Motor neuron (in vitro differentiated cells): ENCODE measurements around the gene FRY. TPM values are rescaled to one million over a fixed set of nuclear protein-coding genes. Genes with fewer than 3 reads are reported as not detected.

Experiments
- ATAC-seq, 8 experiments: fragments of 200-7000 bp; cut with Tn5 transposase; replicated peaks in 6 of 8; 2 replicates each; pipeline ENCODE4 v1.8.0; 2021; ENCODE audit warnings: mild to moderate bottlenecking in 8 of 8, moderate library complexity in 8 of 8
- H3K27ac ChIP-seq, 2 donors: fragments of 250-450 bp; sonication (Bioruptor Pico); 2 replicates each; pipeline ENCODE4 v1.9.0; 2021; ENCODE audit warnings: antibody characterized with exemption in 2 of 2, mild to moderate bottlenecking in 2 of 2, moderate library complexity in 1 of 2
- H3K4me1 ChIP-seq, 2 donors: fragments of 250-450 bp; sonication (Bioruptor Pico); replicated peaks in 1 of 2; 2 replicates each; pipeline ENCODE4 v1.6.1; 2021; ENCODE audit warnings: antibody characterized with exemption in 2 of 2, mild to moderate bottlenecking in 2 of 2, moderate library complexity in 1 of 2
- H3K4me3 ChIP-seq, 5 donors: fragments of 250-450 bp; sonication (Bioruptor Pico); 2 replicates each; pipeline ENCODE4 v1.9.0; 2021; ENCODE audit warnings: antibody characterized with exemption in 5 of 5, mild to moderate bottlenecking in 5 of 5, moderate library complexity in 4 of 5
- WGBS, 10 experiments: fragments of 450-650 bp; shearing (Covaris generic); methylation state at CpG; one replicate each; pipeline ENCODE4 v1.0.0; 2022; 5-methylcytosine and 5-hydroxymethylcytosine counted together
- in situ Hi-C, 9 experiments: fragments of 400-800 bp; cut with MboI; loops; one replicate each; pipeline ENCODE4 v1.15.0; 2021; ENCODE audit warnings: low sequenced_read_pairs in 9 of 9, low pct_unique_long_range_greater_than_20kb in 2 of 9; ENCODE audit not compliant: unreplicated experiment in 9 of 9
- total RNA-seq, 8 experiments: library from RNA; unstranded; fragments of 300-600 nt; gene quantifications; 2 replicates each; pipeline versions ENCODE4 v1.2.3 to v1.2.4, GENCODE V29; 2022

The FRY gene
- total RNA-seq, 8 experiments from 2014 or later: 6.0 to 54.0 (median 35.7) TPM

DNA sequence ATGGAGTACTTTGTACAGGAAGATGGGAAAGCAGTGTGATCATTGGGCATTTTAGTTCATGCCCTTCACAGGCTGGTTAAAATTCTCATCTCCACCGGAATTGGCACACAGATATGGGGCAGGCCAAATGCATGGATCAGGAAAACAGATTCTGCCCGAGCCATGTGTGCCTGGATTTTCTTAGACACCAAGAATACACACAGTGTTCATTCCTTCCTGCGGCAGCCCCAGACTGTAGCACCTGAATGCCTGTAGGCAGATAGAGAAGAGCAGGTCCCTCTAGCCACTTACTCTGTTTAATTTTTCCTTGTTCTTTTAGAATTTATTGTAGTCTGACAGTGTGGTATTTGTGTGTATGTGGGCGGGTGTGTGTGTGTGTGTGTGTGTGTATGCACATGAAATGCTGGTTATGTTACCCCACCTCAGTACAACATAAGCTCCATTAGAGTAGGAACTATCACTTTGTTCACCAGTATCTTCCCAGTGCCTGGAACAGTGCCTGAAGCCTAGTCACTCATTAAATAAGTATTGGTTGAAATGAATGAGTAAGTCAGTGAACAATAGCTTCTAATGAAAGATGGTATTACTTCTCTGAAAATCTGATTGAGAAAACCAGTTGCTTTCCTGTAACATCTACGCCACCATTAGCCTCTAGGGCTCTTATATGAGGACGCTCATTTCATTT is 41.7 kb downstream of the FRY start:
- ATAC-seq: peak in 2 of 8 experiments; percentile 35 to 65

DNA sequence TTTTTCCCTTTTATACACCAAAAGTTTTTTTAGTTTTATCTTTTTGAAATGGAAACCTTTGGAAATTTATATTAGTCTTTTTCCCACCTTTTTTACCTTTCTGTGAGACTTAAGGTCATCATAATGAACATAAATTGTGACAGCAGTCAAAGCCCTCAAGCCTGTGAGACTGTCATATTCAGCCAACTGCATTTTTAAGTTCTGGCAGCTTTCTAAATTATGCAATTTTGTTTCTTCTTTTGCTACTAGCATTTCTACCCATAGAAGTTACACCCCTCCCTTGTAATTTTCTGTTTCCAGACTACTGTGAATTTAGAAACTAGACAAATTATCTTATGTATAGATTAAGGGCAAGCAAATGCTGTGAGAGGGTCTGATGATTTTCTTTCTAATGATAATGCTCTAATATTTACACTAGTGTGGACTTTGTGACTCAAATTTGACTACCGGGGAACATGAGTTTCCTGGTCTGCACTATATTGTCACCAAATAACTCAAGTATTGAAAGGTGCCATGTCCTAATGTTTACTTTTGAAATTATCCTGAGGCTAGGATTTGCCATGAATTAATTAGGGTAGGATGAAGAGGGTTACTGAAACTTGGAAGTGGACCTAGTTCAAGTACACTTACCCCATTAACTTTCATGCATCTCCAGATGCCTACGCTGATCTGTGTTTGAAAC is 43.7 kb downstream of the FRY start:
- 61 to 100% (median 96%) methylated on average over 1 to 2 of the region's 2 CpGs; no CpG with 5 or more reads in 2 of the 10 experiments for WGBS, 10 experiments
- Histone ChIP-seq H3K27ac (no peak overlapping the region), H3K4me3 (no peak overlapping the region), H3K4me1 (peaks cover 0 to 8% of the 10 kb centered on the region in 2 donors)
- peak in 2 of 8 experiments; percentile 59 to 61 for ATAC-seq
- in situ Hi-C loops: no loop called here

More for the DNA sequence above, 41.7 kb downstream of the FRY start:
- no peak overlapping the region for H3K27ac ChIP-seq
- in situ Hi-C loops: no loop called here
- peaks cover 0 to 8% of the 10 kb centered on the region in 2 donors for H3K4me1 ChIP-seq
- WGBS, 10 experiments: 70 to 100% (median 89%) methylated on average over 1 to 6 of the region's 6 CpGs; no CpG with 5 or more reads in 2 of the 10 experiments
- no peak overlapping the region for H3K4me3 ChIP-seq

DNA sequence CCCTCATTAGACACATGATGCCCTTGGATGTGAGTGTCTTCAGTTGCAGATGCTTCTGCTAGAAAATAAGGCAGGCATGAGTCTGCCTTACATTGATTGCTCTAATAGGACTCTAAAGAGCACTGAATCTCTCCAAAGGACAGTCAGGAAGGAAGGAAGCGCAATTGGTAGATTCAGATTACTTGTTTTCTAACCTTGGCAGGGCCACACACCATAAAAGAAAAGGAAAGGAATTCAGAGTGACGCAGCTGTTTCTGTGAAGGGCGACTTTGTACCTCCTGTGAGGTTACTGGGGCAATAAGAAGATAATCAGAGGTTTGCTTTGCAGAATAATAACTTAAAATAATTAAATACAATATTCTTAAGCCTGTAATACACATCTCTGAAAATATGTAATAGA is 48.0 kb downstream of the FRY start:
- in situ Hi-C loops: no loop called here
- WGBS, 10 experiments: 87 to 100% (median 92%) methylated on average over 1 to 3 of the region's 3 CpGs; no CpG with 5 or more reads in 1 of the 10 experiments
- Histone ChIP-seq H3K4me1 (peaks cover 0 to 18% of the 10 kb centered on the region in 2 donors), H3K4me3 (no peak overlapping the region), H3K27ac (no peak overlapping the region)
- no peak for ATAC-seq

DNA sequence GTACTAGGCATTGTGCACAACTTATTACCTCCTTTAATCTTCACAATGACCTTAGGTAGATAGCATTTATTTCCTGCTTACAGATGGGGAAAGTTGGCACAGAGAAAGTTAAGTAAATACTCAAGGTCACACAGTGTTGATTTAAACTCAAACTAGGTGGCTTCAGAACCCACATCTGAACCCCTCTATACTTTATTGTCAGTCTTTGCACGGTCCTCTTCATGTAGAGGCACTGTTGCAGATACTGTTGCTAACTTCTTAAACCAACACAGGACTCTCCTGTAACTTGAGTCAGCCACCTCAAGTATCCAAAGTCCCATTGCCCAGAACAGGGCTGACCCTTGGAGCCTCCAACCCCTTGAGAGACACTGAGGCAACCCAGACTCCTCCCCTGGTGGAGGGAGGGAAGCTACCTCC is 48.8 kb downstream of the FRY start:
- no peak for ATAC-seq
- WGBS, 10 experiments: 86 to 100% (median 100%) methylated on average over 1 of the region's 1 CpG; no CpG with 5 or more reads in 7 of the 10 experiments
- H3K4me3 ChIP-seq: no peak overlapping the region
- peaks cover 0 to 17% of the 10 kb centered on the region in 2 donors for H3K4me1 ChIP-seq
- no peak overlapping the region for H3K27ac ChIP-seq
- in situ Hi-C loops: no loop called here

DNA sequence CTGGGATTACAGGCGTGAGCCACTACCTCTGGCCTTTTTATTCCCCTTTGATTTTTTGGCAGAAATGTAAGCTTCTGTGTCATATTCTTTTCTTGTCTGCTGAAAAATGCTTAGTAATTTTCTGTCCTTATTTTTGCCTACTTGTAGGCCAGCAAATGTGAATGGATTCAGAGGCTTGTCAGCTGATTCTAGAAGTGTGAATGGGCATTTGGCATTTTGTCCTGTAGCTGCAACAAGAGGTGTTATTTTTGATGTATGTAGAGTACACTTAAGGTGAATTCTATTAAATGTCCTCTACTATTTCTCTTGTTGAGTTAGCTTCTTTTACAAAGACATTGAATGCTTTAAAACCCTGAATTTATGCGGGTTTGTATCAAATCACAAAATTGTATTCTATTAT is 50.0 kb downstream of the FRY start:
- in situ Hi-C loops: no loop called here
- H3K27ac ChIP-seq: no peak overlapping the region
- peaks cover 0 to 10% of the 10 kb centered on the region in 2 donors for H3K4me1 ChIP-seq
- ATAC-seq: no peak
- H3K4me3 ChIP-seq: no peak overlapping the region
- 73 to 100% (median 98%) methylated on average over 1 to 2 of the region's 2 CpGs; no CpG with 5 or more reads in 2 of the 10 experiments for WGBS, 10 experiments

DNA sequence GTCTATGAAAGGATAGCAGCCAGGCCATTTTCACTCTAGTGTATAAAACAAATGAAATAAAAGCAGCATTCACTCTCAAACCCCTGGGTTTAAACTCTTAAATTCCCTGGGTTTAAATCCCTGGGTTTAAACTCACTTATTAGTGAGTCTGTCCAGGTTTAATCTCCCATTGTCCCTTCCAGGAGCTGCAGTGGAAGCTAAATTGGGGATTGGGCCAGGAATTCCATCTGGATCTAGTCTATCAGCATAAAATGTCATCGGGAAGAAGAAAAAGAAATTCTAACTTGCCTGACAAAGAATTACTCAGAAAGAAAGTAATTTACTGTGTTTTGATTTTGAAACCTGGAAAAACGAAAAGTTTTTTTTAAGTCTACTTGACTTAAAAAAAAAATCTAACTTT is 54.8 kb downstream of the FRY start:
- in situ Hi-C loops: no loop called here
- no peak for ATAC-seq
- Histone ChIP-seq H3K4me3 (no peak overlapping the region), H3K4me1 (peaks cover 0 to 10% of the 10 kb centered on the region in 2 donors), H3K27ac (no peak overlapping the region)
- 0 to 100% (median 87%) methylated on average over 1 to 2 of the region's 2 CpGs; no CpG with 5 or more reads in 1 of the 10 experiments for WGBS, 10 experiments

DNA sequence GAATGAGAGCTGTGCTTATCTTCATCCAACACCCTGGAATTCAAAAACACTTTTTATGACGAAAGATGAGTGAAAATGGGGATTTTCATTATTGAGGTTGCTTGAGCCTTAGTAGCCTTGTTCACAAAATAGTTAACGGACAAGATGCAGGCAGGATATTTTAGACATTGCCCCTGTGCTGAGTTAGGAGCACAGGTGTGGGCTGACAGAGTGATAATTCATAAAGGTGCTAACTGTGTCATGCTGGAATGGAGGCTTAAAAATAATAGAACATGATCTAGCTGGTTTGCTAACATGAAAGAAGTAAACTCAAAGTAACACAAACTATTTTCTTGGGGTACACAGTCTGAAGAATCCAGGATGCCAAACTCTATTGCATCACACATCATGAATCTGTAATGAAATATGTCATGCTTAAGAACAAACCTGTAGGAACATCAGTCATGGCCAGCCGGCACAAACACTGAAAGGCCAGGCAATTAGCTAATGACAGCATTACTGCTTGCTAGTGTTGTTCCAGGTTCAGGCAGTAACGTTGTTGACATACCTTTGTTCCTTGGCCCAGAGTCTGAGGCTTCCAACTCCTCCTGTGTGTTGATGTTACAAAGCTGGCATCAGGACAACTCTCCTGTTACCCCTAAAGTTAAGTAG is 55.3 kb downstream of the FRY start:
- no peak overlapping the region for H3K4me3 ChIP-seq
- WGBS, 10 experiments: 22 to 100% (median 80%) methylated on average over 1 to 4 of the region's 4 CpGs; no CpG with 5 or more reads in 1 of the 10 experiments
- peak in 2 of 8 experiments; percentile 33 to 56 for ATAC-seq
- in situ Hi-C loops: no loop called here
- no peak overlapping the region for H3K27ac ChIP-seq
- H3K4me1 ChIP-seq: peaks cover 0 to 9% of the 10 kb centered on the region in 2 donors

DNA sequence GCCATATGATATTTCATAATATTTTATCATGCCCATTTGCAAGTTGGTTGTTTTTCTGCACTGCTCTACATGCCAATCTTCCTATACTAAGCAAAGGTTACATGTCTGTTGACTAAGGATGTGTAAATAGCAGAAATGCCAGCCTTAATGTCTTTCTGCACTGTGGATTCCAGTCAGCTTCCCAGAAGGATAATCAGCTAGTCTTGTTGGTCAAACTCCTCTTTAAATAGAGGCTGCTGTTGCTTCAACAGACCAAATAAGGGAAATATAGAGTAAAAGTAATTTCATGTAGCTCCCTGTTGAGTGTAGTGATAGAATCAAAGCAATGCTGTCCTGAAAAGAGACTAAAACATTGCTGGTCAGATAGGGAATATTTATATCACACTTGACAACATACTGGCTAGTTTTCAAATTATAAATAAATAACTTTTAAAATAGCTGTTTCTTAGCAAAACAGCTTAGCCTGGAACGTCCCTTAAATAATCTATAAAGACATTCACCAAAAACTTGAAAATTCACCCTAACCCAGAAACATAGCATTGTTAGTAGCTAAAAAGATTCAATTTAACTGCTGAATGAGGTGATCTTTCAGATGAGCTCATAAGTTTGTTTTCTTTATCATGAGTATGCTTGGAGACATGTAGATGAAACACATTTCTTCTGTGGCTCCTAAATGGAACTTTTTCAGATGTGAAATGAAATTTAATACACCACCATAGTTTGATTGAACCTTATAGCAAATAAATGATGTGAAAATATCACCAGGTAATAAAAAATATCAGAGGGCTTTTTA is 56.6 kb downstream of the FRY start:
- ATAC-seq: peak in 2 of 8 experiments; percentile 27 to 92
- Histone ChIP-seq H3K27ac (no peak overlapping the region), H3K4me3 (no peak overlapping the region), H3K4me1 (no peaks in the 10 kb centered on the region)
- in situ Hi-C loops: no loop called here
- 67 to 100% (median 75%) methylated on average over 1 of the region's 1 CpG; no CpG with 5 or more reads in 2 of the 10 experiments for WGBS, 10 experiments

DNA sequence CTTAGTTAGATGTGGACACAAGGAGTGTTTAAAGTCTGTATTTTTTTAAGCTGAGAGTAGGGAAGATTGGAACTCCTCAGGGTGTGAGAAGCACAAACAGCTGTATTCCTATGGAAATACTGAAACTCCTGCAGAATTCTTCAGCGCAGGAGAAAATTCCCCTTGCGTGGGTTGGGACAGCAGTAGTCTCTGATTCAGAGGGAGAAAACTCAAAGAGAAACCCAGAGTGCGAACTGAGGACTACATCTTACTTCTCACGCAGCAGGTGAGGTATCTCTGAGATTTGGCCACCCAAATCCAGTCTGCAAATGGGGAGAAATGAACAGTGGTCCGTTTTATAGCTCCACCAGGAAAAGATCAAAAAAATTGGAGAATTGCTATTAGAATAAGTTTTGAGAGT is 60.9 kb downstream of the FRY start:
- in situ Hi-C loops: no loop called here
- no peak overlapping the region for H3K27ac ChIP-seq
- no peaks in the 10 kb centered on the region for H3K4me1 ChIP-seq
- no peak for ATAC-seq
- H3K4me3 ChIP-seq: no peak overlapping the region
- WGBS, 10 experiments: 59 to 93% (median 80%) methylated on average over 1 to 5 of the region's 5 CpGs; no CpG with 5 or more reads in 1 of the 10 experiments

DNA sequence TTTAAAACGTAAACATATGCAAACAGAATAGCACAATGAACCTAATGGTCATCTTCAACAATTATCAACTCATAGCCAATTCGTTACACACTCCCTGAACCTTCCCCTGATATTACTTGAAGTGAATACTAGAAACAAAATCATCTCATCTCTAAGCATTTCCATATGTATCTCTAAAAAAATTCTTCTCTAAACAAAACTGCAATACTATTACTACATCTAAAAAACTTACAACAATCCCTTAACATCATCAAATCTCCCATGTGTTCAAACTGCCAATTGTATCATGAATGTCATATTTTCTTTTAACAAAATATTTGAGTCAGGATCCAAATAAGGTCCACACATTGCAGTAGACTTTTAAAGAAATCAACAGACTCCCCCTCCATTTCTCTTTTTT is 61.4 kb downstream of the FRY start:
- no peak overlapping the region for H3K4me3 ChIP-seq
- 10 to 100% (median 79%) methylated on average over 1 to 2 of the region's 2 CpGs for WGBS, 10 experiments
- peaks cover 0 to under 1% of the 10 kb centered on the region in 2 donors for H3K4me1 ChIP-seq
- no peak for ATAC-seq
- in situ Hi-C loops: no loop called here
- H3K27ac ChIP-seq: no peak overlapping the region

DNA sequence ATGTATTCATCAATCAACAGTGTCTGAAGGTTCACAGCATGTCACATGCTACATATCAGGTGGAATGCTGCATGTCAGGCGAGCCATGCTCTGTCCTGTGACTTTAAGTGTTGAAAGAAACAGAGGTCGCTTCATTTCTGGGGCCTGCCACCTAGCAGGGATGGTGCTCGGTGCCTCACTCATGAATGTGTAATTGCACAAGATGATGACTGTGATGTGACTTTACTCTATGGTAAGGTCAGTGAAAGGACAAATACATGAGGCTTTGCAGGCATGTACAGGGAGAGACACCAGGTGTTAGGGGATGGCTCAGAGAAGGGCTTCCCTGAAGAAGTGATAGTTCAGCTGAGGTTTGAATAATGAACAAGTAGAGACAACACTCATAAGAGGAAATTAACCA is 66.7 kb downstream of the FRY start:
- Histone ChIP-seq H3K4me1 (peaks cover 0 to 6% of the 10 kb centered on the region in 2 donors), H3K27ac (no peak overlapping the region), H3K4me3 (no peak overlapping the region)
- peak in 5 of 8 experiments; percentile 67 to 97 (median 86) for ATAC-seq
- WGBS, 10 experiments: 64 to 80% (median 79%) methylated on average over 1 to 2 of the region's 3 CpGs; no CpG with 5 or more reads in 6 of the 10 experiments
- in situ Hi-C loops: no loop called here

DNA sequence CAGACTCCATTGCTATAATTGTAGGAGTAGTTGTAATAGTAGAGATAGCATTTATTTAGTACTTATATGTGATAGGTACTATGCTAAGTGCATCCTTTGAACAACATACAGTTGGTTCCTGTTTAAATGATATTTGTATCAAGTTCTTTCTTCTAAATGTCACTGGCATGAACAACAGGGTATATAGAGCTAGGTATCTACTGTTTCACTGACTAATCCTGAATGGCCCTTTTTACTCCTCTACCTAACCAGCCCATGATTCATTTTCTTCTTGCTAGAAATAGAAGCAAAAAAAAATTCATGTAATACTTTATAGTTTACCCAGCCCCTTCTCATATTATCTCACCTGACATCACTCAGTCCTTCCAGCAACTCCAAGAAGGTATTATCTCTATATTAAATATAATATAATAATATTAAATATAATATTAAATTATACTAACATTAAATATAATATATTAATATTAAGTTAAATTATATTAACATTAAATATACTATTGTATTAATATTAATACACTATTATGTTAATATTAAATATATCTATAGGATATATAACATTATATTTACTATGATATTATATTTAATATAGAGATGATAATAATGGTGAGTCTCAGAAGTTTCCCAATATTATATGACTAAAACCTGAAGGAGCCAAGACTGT is 74.2 kb downstream of the FRY start:
- Histone ChIP-seq H3K27ac (no peak overlapping the region), H3K4me3 (no peak overlapping the region), H3K4me1 (no peaks in the 10 kb centered on the region)
- ATAC-seq: no peak
- in situ Hi-C loops: no loop called here
